ENCODE results near the gene SELENOK. TPM values are rescaled to one million over a fixed set of nuclear protein-coding genes. Genes with fewer than 3 reads are reported as not detected.

SELENOK gene
- total and polyA plus RNA-seq, 2 of the 13 experiments (the other 11 are each of a cell fraction or from before 2014, with no cell fraction given) = 67.0 to 81.0 TPM

DNA sequence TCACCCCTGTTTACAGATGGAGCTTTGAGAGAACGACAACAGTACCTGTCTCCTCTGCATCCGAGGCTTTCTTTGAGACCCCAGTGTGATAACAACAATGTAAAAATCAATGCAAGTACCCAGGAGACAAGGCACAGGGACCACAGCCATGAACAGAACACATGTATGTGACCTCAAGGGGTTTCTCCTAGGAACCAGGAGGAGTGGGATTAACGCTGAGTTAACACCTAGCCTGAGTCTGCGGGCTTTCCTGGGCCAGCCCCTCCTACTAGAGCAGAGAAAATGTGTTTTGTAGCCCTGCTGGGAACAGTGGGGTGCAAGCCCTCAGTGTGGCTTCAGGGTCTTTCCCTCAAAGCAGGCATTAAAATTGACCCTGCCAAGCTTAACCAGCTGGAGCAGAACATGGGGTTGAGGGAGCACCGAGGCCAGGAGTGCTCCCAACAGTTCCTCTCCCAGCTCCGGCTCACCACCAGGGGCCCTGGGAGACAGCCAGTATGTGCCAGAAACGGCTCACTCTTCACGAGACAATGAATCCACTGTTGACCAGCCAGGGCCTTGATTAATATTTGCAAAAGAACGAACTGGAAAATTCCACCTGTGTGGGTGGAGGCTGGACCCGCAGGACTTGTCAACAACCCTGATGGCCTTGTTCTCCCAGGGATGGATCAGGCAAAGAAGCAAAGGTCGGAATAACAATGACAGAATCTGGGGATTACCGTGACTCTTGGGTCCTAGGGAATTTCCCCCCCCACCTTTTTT is 49.0 kb downstream of the SELENOK start (continued):
- TF ChIP-seq, protein P1, sequence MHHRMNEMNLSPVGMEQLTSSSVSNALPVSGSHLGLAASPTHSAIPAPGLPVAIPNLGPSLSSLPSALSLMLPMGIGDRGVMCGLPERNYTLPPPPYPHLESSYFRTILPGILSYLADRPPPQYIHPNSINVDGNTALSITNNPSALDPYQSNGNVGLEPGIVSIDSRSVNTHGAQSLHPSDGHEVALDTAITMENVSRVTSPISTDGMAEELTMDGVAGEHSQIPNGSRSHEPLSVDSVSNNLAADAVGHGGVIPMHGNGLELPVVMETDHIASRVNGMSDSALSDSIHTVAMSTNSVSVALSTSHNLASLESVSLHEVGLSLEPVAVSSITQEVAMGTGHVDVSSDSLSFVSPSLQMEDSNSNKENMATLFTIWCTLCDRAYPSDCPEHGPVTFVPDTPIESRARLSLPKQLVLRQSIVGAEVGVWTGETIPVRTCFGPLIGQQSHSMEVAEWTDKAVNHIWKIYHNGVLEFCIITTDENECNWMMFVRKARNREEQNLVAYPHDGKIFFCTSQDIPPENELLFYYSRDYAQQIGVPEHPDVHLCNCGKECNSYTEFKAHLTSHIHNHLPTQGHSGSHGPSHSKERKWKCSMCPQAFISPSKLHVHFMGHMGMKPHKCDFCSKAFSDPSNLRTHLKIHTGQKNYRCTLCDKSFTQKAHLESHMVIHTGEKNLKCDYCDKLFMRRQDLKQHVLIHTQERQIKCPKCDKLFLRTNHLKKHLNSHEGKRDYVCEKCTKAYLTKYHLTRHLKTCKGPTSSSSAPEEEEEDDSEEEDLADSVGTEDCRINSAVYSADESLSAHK (CRISPR knock-in tag; IDR thresholded peaks at IDR 0.05; ENCODE audit: borderline replicate concordance) = no peak
- TF ChIP-seq GZF1 (CRISPR knock-in tag; IDR thresholded peaks at IDR 0.05) (no peak), NCOR1 (IDR thresholded peaks at IDR 0.05; ENCODE audit: borderline replicate concordance, low read length) (no peak), HIVEP1 (CRISPR knock-in tag; IDR thresholded peaks at IDR 0.05) (peak; percentile 77), HOXA3 (CRISPR knock-in tag; IDR thresholded peaks at IDR 0.05) (peak; percentile 76), SP1 (IDR thresholded peaks at IDR 0.05) (no peak), SP1 (CRISPR knock-in tag; IDR thresholded peaks at IDR 0.05) (no peak), ZBTB21 (CRISPR knock-in tag; IDR thresholded peaks at IDR 0.05) (peak; percentile 55; the same call in 1 of the 2 replicates), ZNF549 (CRISPR knock-in tag; IDR thresholded peaks at IDR 0.05) (no peak), ZNF782 (CRISPR knock-in tag; IDR thresholded peaks at IDR 0.05; ENCODE audit: borderline replicate concordance) (no peak; the same call in 1 of the 2 replicates), KLF12 (CRISPR knock-in tag; IDR thresholded peaks at IDR 0.05; ENCODE audit: borderline replicate concordance) (peak; percentile 87; the same call in 1 of the 2 replicates), ZC3H13 (CRISPR knock-in tag; IDR thresholded peaks at IDR 0.05) (no peak; the same call in 1 of the 2 replicates), FOSL2 (CRISPR knock-in tag; IDR thresholded peaks at IDR 0.05) (peak; percentile 39; the same call in 1 of the 2 replicates), HHEX (CRISPR knock-in tag; IDR thresholded peaks at IDR 0.05) (peak; percentile 25)
- TF ChIP-seq, protein P2, sequence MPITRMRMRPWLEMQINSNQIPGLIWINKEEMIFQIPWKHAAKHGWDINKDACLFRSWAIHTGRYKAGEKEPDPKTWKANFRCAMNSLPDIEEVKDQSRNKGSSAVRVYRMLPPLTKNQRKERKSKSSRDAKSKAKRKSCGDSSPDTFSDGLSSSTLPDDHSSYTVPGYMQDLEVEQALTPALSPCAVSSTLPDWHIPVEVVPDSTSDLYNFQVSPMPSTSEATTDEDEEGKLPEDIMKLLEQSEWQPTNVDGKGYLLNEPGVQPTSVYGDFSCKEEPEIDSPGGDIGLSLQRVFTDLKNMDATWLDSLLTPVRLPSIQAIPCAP (CRISPR knock-in tag; IDR thresholded peaks at IDR 0.05; ENCODE audit: low read depth) = no peak
- TF ChIP-seq, protein P3, sequence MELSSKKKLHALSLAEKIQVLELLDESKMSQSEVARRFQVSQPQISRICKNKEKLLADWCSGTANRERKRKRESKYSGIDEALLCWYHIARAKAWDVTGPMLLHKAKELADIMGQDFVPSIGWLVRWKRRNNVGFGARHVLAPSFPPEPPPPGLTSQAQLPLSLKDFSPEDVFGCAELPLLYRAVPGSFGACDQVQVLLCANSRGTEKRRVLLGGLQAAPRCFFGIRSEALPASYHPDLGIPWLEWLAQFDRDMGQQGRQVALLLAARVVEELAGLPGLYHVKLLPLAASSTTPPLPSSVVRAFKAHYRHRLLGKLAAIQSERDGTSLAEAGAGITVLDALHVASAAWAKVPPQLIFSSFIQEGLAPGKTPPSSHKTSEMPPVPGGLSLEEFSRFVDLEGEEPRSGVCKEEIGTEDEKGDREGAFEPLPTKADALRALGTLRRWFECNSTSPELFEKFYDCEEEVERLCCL (CRISPR knock-in tag; IDR thresholded peaks at IDR 0.05; ENCODE audit: borderline replicate concordance) = no peak
- TF ChIP-seq, protein P4, sequence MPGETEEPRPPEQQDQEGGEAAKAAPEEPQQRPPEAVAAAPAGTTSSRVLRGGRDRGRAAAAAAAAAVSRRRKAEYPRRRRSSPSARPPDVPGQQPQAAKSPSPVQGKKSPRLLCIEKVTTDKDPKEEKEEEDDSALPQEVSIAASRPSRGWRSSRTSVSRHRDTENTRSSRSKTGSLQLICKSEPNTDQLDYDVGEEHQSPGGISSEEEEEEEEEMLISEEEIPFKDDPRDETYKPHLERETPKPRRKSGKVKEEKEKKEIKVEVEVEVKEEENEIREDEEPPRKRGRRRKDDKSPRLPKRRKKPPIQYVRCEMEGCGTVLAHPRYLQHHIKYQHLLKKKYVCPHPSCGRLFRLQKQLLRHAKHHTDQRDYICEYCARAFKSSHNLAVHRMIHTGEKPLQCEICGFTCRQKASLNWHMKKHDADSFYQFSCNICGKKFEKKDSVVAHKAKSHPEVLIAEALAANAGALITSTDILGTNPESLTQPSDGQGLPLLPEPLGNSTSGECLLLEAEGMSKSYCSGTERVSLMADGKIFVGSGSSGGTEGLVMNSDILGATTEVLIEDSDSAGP (CRISPR knock-in tag; IDR thresholded peaks at IDR 0.05; ENCODE audit: borderline replicate concordance) = peak; percentile 51; the same call in 1 of the 2 replicates
- TF ChIP-seq, protein P5, sequence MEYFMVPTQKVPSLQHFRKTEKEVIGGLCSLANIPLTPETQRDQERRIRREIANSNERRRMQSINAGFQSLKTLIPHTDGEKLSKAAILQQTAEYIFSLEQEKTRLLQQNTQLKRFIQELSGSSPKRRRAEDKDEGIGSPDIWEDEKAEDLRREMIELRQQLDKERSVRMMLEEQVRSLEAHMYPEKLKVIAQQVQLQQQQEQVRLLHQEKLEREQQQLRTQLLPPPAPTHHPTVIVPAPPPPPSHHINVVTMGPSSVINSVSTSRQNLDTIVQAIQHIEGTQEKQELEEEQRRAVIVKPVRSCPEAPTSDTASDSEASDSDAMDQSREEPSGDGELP (IDR thresholded peaks at IDR 0.05; ENCODE audit: borderline replicate concordance, low read depth) = peak; percentile 79
- TF ChIP-seq, protein P6, sequence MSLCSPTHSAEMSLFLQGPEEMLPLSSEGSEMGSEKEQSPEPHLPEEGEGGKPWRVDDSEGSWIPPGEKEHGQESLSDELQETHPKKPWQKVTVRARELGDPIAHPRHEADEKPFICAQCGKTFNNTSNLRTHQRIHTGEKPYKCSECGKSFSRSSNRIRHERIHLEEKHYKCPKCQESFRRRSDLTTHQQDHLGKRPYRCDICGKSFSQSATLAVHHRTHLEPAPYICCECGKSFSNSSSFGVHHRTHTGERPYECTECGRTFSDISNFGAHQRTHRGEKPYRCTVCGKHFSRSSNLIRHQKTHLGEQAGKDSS (CRISPR knock-in tag; IDR thresholded peaks at IDR 0.05; ENCODE audit: borderline replicate concordance, low read depth) = peak; percentile 95
- TF ChIP-seq, protein P7, sequence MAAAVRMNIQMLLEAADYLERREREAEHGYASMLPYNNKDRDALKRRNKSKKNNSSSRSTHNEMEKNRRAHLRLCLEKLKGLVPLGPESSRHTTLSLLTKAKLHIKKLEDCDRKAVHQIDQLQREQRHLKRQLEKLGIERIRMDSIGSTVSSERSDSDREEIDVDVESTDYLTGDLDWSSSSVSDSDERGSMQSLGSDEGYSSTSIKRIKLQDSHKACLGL (CRISPR knock-in tag; IDR thresholded peaks at IDR 0.05) = no peak
